CD1c-positive myeloid dendritic cell (primary cell): ENCODE data around the gene FNDC10.

Source experiments
- DNase-seq: peaks from one replicate; pipeline ENCODE4 v3.0.0-alpha.2; 2016; ENCODE audit errors: extremely low spot score

The FNDC10 gene

GRCh38 chr1:1616045-1616790 is 16.3 kb upstream of the FNDC10 start:
- peak; percentile 63 for DNase-seq

GRCh38 chr1:1615256-1616044 is 15.5 kb upstream of the FNDC10 start, which contains the start of gene MIB2:
TSS of gene MIB2 (plus strand) at chr1:1615500. CDS start at chr1:1623453, 7,953 bp downstream.
- DNase-seq = peak; percentile 100

GRCh38 chr1:1614954-1615255 is 15.0 kb upstream of the FNDC10 start:
- no peak for DNase-seq

- DNase-seq = peak; percentile 95
Observed at GRCh38 chr1:1614204-1614953, 14.4 kb upstream of the FNDC10 start.

- DNase-seq = no peak
Observed at GRCh38 chr1:1613509-1614082, 13.7 kb upstream of the FNDC10 start.

GRCh38 chr1:1612104-1612400 is 12.1 kb upstream of the FNDC10 start:
- DNase-seq = no peak

GRCh38 chr1:1610796-1611195 is 10.9 kb upstream of the FNDC10 start:
- DNase-seq = no peak

GRCh38 chr1:1609822-1610485 is 10.0 kb upstream of the FNDC10 start:
- no peak for DNase-seq

GRCh38 chr1:1606232-1606631 is 6.3 kb upstream of the FNDC10 start:
- no peak for DNase-seq

GRCh38 chr1:1605724-1606123 is 5.8 kb upstream of the FNDC10 start:
- DNase-seq = no peak

- DNase-seq = no peak
Observed at GRCh38 chr1:1605034-1605591, 5.2 kb upstream of the FNDC10 start.

- no peak for DNase-seq
Observed at GRCh38 chr1:1604374-1605033, 4.6 kb upstream of the FNDC10 start.

GRCh38 chr1:1603671-1604373 is 3.9 kb upstream of the FNDC10 start:
- DNase-seq = no peak

- DNase-seq = no peak
Observed at GRCh38 chr1:1602968-1603506, 3.1 kb upstream of the FNDC10 start.

GRCh38 chr1:1602304-1602967 is 2.5 kb upstream of the FNDC10 start:
- peak; percentile 19 for DNase-seq

- DNase-seq = no peak
Observed at GRCh38 chr1:1601564-1602303, 1.8 kb upstream of the FNDC10 start.

GRCh38 chr1:1600861-1601563 is 1.1 kb upstream of the FNDC10 start:
- DNase-seq = no peak
